GM19463 (cell line): ENCODE data around the gene WDR59.
"Not testable (repeated sequence)": the region's sequence is repeated elsewhere in the genome, so short reads cannot be mapped to it uniquely, and the experiment has no call there.

Experiments
- ATAC-seq: cut with Tn5 transposase; IDR thresholded peaks from one replicate; pipeline ENCODE4 v1.9.1; 2021; ENCODE audit warnings: mild to moderate bottlenecking, moderate library complexity; ENCODE audit not compliant: unreplicated experiment

The WDR59 gene

GRCh38 chr16:74984529-74985296 is at the start of gene WDR59:
Gene WDR59, minus strand, starts transcription at chr16:74985123. Its CDS starts 106 bp downstream, at chr16:74985017.
- peak; percentile 99 for ATAC-seq

GRCh38 chr16:75032655-75033054 is 47.7 kb upstream of the WDR59 start:
- no peak for ATAC-seq

- ATAC-seq, result no peak
These were observed 44.9 kb upstream of the WDR59 start for GRCh38 chr16:75029854-75030253.

- ATAC-seq, result no peak
These were observed 43.7 kb upstream of the WDR59 start for GRCh38 chr16:75028544-75029135.

GRCh38 chr16:75027520-75028300 is 42.8 kb upstream of the WDR59 start:
- no peak for ATAC-seq

GRCh38 chr16:75026892-75027391 is 42.0 kb upstream of the WDR59 start:
- no peak for ATAC-seq

GRCh38 chr16:75026239-75026891 is 41.4 kb upstream of the WDR59 start:
- ATAC-seq, result not testable (repeated sequence)

- ATAC-seq, result no peak
These were observed 40.8 kb upstream of the WDR59 start for GRCh38 chr16:75025761-75026160.

GRCh38 chr16:75024594-75024993 is 39.7 kb upstream of the WDR59 start:
- no peak for ATAC-seq

GRCh38 chr16:75024182-75024581 is 39.3 kb upstream of the WDR59 start:
- no peak for ATAC-seq

- ATAC-seq, result no peak
These were observed 38.1 kb upstream of the WDR59 start for GRCh38 chr16:75023009-75023408.

GRCh38 chr16:75022567-75022966 is 37.6 kb upstream of the WDR59 start:
- ATAC-seq, result no peak

GRCh38 chr16:75021410-75021809 is 36.5 kb upstream of the WDR59 start:
- no peak for ATAC-seq

GRCh38 chr16:75019586-75019985 is 34.7 kb upstream of the WDR59 start:
- ATAC-seq, result no peak

- peak; percentile 69 for ATAC-seq
These were observed 34.1 kb upstream of the WDR59 start for GRCh38 chr16:75019007-75019406.

- no peak for ATAC-seq
These were observed 33.0 kb upstream of the WDR59 start for GRCh38 chr16:75017670-75018525.

- ATAC-seq, result not testable (repeated sequence)
These were observed 31.6 kb upstream of the WDR59 start for GRCh38 chr16:75016451-75017081.

- ATAC-seq, result no peak
These were observed 29.4 kb upstream of the WDR59 start for GRCh38 chr16:75014318-75014717.

GRCh38 chr16:75013123-75013522 is 28.2 kb upstream of the WDR59 start:
- not testable (repeated sequence) for ATAC-seq
